Stromal cell of bone marrow (primary cell): Measurements from ENCODE around the gene HMG20B.

Source experiments
- DNase-seq: peaks from one replicate; pipeline ENCODE4 v3.0.0-alpha.2; 2012; ENCODE audit warnings: low read depth

The HMG20B gene

DNA sequence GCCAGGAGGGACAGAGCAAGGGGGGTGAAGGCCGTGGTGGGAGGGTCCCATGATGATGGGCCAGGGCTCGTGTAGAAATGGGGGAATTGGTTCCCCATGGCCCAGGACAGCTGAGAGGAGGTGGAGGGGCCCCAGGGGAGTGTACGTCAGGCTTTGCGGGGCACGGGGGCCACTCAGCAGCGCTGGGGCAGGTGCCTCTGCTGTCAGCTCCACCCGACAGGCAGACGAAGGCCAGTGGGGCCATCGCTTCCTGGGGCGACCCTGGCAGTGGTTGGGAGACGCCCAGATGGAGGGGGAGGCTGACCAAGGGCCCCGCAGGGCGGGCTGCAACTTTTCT lies 35.7 kb upstream of the HMG20B start:
- DNase-seq: no peak

DNA sequence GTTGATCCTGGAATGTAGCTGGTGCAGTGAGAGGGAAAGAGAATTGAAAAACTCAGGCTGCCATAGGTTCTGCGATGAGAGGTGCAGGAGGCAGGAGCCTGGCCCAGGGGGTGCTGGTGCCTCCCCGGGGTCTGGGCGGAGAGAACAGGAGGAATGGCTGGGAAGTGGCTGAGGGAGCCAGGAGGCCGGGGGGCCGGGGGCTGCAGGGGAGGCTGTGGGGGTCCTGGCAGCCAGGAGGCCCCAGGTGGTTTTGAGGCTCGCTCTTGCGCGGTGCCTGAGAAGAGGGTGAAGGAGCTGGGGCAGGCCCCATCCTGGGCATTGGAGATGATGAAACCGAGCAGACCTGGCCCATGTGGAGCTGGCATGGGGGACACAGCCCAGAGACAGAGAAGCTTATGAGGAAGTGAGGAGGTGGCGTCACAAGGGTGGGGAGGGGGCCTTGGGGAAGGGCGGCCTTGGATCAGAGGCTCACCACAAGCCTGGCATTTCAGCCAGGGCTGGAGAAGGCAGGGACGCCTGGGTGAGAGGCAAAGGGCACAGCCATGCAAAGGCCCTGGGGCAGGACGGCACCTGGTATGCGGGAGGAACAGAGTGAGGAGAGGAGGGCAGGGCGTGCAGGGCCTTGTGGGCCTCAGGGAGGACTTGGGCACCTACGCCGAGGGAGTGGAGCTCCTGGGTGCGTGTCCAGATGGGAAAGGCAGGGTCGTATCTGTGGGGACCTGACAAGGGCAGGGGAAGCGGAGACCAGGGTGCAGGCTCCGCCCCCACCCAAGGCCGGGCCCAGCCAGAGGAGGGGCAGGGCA lies 35.1 kb upstream of the HMG20B start:
- DNase-seq: no peak

DNA sequence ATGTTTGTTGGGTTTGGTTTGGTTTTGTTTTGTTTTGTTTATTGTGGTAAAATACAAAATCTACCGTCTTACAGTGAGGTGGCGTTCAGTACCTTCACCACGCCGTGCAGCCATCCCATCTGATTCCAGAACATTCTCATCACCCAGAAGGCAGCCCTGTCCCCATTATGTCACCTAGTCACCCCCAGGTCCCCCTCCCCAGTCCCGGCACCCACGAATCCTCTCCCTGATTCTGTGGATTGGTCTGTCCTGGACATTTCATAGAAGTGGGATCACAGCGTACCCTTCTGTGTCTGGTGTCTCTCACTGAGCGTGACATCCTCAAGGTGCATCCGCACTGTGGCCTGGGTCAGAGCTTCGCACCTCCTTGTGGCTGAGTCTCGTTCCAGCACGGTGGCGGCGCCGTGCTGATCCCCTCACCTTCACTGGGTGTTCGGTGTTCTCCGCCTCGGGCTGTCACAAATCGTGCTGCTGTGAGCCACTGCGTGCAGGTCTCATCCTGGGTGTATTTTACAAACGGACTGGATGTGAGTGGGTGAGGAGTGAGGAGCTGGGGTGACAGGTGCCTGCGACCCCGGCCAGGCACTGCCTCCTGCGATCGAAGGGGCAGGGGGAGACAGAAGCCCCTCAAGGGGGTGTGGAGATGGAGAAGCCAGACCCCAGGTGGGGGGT lies 34.4 kb upstream of the HMG20B start:
- no peak for DNase-seq

DNA sequence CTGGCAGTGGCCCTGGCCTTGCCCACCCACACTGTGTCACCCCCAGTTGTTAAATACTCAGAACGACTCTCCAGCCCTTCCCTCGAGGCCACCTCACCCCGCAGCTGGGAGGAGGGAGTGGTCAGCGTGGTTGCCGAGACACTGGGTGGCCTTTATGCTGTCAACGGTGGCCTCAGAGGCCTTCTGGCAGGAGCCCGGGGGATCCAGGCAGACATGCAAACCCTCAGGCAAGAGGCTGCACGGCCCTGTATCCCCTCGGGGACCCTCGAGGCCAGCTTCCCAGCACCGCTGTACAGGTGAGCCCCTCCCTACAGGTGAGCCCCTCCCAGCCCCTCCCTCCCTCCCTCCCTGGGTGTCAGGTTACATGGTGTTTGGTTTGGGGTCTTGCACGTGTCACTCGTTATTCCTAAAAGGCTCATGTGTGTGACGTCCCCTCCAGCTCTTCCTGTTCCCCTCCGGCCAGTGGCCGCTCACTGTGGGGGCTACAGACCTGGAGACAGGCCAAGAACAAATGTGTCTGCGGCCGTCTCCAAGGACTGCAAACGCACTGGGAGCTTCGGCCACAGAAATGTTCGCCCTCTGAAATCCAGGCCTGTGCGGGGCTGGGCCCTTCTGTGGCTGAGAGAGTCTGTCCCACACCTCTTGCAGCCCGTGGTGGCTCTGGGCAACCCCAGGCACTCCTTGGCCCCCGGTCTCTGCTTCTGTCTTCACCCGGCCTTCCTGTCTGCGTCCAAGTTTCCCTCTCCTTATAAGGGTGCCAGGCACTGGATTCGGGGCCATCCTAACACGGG lies 33.6 kb upstream of the HMG20B start, which contains the start of gene TEKTIP1:
TEKTIP1 (plus strand) TSS at position 210 of the 791 bp plus-strand sequence; CDS start at position 214, 4 bp downstream.
- no peak for DNase-seq

DNA sequence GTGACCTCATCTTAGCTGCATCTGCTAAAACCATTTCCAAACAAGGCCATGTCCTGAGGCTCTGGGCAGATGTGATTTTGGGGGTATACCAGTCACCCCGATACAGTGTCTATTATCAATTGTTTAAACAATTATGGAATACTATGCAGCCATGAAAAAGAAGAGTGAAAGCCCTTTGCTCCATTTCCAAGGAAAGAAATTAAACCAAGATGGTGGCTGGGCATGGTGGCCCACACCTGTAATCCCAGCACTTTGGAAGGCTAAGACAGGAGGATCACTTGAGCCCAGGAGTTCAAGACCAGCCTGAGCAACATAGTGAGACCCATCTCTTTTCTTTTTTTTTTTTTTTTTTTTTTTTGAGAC lies 33.0 kb upstream of the HMG20B start:
- no peak for DNase-seq

DNA sequence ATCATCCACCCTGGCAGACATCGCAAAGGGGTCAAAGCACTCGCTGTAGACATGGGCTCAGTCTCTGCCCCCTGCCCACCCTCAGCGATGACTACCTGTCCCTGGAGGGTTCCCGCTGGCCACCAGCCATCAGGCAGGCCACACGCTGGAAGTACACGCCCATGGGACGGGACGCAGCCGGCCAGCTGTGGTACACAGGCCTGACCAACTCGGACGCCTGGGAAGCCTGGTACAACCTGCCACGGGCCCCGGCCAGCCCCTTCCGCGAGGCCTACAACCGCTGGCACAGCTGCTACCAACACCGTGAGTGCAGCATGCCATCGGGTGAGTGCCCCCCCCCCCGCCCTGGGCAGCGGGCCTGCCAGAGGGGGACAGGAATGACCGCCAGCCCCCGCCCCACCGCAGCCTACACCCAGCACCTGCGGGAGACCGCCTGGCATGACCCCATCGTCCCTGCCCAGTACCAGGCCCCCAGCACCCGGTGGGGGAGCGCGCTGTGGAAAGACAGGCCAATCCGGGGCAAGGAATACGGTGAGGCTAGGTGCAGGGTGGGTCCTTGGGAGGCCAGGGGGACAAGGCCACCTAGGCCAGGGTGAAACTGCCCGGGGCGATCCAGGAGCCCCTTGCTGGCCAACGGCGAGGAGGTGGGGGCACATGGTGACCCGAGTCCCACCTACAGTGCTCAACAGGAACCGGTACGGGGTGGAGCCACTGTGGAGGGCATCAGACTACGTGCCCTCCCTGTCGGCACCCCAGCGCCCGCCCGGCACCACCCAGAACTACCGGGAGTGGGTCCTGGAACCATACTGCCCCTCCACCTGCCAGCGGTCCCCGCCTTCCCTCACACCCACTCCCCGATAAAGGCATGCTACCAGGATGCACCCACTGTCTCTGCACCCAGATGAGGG lies 29.3 kb upstream of the HMG20B start:
- DNase-seq: no peak

DNA sequence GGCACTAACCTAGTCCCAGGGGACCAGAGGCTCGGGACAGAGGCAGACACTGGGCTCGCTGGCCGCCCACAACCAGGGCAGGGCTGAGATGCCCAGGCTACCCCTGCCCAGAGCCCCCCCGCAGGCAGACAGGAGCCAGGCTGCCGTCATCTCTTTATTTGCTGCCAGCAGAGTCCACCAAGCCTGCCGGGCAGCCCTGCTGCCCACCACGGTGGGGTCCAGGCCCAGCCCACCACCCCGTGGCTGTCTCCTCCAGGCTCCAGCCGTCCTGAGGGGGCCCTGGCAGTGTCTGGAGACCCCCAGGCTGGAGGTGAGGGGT lies 28.7 kb upstream of the HMG20B start:
- no peak for DNase-seq

DNA sequence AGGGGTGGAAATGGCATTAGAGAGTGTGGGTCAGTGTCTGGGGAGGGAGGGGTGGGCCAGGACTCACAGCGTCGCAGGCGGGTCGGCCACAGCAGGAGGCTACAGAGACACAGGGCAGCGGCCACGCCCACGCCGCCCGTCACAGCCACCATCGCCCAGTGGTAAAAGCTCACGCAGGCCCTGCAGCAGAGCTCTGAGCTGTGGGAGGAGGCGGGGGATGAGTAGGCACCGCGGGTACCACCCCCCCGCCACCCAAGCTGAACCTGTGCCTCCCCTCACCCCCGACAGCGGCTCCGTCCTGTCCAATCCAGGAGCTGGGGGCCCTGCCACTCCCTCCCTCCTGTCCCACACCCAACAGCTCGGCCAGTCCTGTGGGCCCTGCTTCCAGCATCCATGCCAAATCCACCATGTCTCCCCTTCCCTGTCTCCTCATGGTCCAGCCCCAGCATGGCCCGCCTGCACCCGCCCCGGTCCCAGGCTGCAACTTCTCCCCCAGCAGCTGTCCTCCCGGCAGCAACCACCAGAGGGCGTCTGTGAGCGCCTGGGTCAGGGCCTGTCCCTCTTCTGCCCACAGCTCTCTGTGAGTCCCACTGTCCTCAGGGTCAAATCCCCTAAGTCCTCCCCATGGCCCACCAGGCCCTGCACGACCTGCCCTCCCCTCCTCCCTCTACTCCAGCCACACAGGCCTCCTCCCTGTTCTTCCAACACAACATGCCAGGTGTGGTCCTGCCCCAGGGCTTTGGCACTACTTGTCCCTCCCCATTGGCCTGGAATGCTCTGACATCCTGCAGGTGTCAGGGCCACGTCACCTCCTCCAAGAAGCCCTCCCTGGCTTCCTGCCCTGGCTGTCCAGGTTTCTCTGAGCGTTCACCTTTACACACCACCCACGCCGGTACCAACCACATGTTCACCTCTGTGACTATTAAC lies 27.7 kb upstream of the HMG20B start:
- DNase-seq: no peak

DNA sequence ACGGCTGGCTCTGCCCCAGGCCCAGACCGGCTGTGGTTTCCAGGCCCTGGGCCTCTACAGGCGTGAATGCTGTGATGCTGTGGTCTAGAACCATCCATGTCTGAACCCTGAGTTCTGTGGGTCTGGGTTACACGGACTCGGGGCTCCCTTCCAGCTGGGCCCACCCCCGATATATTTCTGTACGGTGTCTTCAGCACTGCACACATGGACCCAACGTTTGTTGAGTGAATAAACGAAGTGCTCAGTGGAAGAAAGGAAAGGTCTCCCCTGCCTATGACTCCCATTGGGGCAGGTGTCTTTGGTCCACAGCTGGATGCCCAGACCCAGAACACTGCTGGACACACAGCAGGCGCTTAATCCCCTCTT lies 27.1 kb upstream of the HMG20B start:
- no peak for DNase-seq

DNA sequence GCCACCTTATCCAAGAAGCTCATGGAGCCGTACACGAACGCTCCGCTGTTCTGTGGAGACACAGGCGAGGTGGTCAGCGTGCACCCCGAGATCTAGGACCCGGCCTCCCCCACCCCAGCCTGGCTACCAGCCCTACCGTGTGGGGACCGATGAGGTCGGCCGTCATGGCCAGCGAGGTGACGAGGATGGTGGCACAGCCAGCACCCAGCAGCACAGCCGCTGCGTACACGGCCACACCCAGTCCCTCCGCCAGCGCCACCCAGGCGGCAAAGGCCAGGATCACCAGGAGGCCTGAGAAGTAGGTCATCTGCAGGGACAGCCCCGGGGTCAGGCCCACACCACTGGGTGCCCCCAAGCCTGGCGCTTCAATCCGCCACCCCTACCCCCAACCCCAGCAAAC lies 26.6 kb upstream of the HMG20B start:
- no peak for DNase-seq

DNA sequence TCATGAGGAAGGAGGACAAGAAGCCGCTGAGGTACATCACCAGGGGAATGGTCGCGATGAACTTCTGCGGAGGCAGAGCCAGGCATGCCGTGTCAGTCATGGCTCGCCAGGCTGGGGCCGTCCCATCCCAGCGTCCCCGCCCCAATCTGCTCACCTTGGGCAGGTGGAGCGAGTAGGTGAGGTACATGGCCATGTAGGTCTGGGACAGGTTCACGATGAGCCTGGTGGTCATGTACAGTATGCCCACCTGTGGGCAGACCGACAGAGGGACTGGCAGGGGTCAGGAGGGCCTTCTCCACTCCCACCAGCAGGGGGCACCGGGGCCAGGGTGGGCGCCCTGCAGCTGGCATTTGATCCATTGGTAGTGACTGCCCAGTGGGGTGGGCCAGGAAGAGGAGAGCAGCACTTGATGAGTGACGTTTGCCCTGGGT lies 25.4 kb upstream of the HMG20B start:
- DNase-seq: no peak

DNA sequence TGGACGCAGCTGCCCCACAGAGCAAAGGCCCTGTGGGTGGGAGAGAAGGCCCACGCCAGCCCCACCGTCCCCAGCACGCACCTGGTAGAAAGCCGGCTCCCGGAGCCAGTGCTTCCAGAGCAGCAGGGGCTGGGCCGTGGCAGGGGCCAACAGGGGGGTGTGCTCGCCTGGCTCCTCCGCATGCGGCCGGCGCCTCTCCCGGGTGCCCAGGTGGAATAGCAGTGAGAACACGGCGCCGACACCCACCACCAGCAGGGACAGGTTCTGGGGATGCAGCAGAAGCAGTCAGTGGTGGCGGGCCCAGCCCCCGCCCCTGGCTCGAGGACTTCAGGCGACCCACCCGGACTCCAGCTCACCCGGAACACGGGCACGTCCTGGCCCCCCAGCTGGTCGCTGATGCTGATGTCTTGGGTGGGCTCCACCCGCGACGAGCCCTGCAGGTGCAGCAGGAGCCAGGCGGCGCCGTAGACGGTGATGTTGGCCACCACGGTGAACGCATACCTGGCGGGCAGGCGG lies 24.9 kb upstream of the HMG20B start:
- no peak for DNase-seq

DNA sequence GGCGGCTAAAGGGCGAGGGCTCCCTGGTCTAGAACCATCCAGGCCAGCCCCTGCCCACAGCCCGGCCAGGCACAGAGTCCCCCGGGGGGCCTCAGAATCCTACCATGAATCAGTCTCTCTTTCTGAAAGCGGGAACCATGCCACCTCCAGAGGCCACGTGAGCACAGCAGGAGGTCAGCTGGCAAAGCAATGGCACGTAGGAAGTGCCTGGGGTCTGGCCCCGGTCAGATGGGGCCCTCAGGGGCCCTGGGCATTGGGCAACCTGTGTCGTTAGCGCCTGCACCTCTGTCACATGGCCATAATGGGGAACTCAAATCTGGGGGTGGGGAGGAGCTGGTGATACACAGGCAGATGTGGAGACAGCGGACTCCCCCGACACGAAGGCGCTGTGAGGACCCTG lies 24.1 kb upstream of the HMG20B start:
- DNase-seq: no peak

DNA sequence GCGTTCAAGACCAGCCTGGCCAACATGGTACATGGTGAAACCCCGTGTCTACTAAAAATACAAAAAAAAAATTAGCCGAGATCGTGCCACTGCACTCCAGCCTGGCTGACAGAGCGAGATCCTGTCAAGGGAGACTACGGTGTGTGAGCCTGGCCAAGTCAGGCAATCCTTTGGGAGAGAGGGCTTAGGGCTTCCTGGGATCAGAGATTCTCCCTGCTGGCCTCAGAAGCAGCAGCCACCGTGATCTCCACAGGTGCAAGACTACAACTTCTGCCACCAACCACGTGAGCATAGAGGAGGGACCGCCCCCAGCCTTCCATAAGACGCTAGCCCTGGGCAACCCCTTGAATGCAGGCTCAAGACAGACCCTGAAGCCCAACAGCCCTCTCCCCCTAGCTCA lies 22.9 kb upstream of the HMG20B start:
- DNase-seq: no peak

DNA sequence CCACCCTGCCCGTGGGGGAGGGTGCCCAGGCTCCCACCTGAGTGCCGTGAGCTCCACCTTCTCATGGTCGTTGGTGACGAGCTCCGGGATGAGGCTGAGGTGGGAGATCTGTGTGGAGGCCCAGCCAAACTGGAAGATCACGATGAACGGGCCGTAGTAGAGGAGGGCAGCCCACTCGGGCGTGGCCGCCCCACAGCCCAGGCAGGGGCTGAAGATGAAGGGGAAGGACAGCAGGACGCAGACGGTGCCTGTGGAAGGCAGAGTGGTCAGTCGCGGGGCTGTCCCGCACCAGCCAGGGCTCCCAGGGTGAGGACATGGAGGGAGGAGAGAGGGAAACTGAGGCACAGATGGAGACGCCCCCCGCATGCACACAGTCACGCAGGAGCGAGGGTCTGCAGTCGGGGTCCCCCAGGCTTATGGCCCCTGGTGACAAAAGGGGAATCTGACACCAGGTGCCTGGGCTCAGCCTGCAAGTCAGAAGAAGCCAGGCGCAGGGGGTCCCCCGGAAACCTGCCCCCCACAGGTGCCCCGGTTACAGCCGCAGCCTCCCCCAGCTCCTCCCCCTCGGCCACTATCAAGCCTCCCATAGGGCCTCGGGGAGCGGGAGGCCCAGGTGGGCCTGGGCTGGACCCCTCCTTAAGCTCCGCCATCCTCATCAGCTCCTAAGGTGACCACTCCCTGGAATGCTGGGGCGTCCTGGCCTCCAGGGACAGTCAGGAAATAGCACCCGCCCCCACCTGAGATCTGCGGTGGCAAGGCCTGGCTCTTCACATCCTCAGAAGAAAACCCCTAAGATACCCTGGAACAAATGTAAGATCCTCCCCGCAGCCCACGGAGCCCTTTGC lies 21.6 kb upstream of the HMG20B start:
- no peak for DNase-seq

DNA sequence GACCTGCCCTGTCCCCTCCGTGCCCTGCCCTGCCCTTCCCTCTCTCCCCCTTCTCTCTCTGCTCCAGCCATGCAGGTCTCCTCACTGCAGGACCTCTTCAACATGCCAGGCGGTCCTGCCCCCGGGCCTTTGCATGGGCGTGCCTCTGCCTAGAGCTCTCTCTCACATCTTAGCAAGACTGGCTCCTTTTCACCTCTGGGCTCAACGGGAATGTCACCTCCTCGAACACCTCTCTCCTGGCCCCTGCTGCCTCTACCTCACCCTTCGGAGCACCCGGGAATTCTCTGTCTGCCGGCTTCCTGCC lies 21.0 kb upstream of the HMG20B start:
- no peak for DNase-seq

DNA sequence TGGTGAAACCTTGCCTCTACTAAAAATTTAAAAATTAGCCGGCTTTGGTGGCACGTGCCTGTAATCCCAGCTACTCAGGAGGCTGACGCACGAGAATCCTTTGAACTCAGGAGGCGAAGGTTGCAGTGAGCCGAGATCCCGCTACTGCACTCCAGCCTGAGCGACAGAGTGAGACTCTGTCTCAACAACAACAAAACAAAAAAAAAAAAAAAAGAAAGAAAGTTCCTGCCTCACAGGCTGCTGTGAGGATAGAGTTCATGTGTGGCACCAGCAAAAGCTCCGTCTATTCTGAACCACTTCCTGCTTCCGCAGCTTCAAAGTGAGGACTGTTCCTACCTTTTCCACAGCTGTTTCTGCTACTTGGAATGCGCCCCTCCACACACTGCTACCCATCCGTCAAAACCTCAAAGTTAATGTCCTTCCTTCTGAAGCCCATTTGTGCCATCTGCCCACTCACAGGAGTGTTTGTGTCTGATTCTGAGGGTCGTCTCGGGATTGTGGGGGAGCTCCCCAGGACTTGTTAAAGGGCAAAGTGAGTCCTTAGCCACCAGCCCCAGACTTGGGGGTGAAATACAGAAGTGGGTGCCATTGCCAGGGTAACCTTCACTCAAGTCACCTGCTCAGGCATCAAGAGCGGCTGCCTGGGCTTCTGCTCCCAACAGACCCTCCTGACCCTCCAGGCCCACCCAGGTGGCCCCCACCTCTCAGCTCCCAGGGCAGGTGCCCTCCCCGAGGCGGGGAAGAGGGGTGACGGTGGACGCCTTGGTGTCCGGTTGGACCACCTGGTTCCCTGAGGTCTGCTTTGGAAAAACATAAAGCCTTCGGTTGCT lies 18.3 kb upstream of the HMG20B start:
- no peak for DNase-seq

DNA sequence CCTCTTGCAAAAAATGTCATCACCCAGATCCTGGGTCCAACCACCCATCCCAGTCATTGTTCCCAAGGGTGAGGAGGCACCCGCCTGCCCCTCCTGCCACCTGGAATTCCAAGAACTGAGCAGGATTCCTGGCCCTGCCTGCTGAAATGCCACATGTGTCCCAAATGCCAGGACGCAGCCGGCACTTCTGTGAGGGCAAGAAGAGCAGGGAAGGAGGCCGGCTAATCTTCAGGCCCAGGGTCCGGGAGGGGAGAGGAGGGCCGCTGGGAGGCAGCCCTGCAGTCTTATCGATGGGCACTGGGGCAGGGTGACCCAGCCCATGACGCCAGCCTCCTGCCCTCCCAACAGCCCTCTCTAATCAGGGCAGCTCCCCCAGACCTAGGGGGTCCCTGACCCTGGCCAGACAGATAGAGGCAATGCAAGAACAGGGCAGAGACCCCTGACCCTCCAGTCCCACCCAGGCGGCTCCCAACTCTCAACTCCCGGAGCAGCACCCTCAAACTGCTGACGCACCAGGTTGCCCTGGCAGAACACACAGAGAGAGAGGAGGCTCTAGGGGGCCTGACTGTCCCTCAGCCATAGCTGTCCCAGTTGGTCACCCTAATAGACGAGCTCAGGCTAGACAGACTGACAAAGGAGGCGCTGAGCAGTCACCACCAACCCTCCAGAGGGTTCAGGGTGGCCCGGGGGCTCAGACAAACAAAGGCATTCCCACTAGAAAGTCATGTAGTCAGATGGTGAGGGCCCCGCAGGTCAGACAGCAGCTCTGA lies 16.9 kb upstream of the HMG20B start:
- no peak for DNase-seq
